Measurements from ENCODE around the gene SUGP1. TPM values are rescaled to one million over a fixed set of nuclear protein-coding genes. Genes with fewer than 3 reads are reported as not detected.
"Not testable (repeated sequence)": the region's sequence is repeated elsewhere in the genome, so short reads cannot be mapped to it uniquely, and the experiment has no call there.

SUGP1 gene
- total and polyA plus RNA-seq, 2 donors from 2014 or later, result 34.7 to 53.1 TPM

- H3K4me1 ChIP-seq (ENCODE audit: control insufficient read depth in 2 of 3, insufficient read depth in 2 of 3, low read depth in 1 of 3, low read length in 3 of 3), result no peaks in the 10 kb centered on the region
- intact Hi-C loops (cut with DNase I), result no loop called here
- no peak overlapping the region for H3K9ac ChIP-seq (ENCODE audit: low read length in 3 of 3)
- H3K27me3 ChIP-seq (ENCODE audit: control insufficient read depth, insufficient read depth, low read length), result no peaks in the 10 kb centered on the region
- H3K9me3 ChIP-seq (ENCODE audit: control insufficient read depth in 2 of 3, insufficient read depth in 1 of 3, low read length in 3 of 3), result peaks cover 0 to 3% (median 0%) of the 10 kb centered on the region in 3 donors
- H3K27ac ChIP-seq (ENCODE audit: low read depth in 2 of 2, low read length in 2 of 2), result no peak overlapping the region
- no peak for TF ChIP-seq CTCF (IDR thresholded peaks at IDR 0.05; ENCODE audit: borderline replicate concordance, extremely low read depth, insufficient read depth)
- H3K4me3 ChIP-seq (ENCODE audit: low read length in 3 of 3), result no peak overlapping the region
- DNase-seq (peak in 3 of 5 donors; percentile 26 to 42 (median 35)), FAIRE-seq (no peak)
- H3K36me3 ChIP-seq (ENCODE audit: control insufficient read depth in 2 of 3, insufficient read depth in 3 of 3, low read length in 3 of 3), result no peaks in the 10 kb centered on the region
These were observed 64.0 kb downstream of the SUGP1 start for GRCh38 chr19:19256072-19256969.

GRCh38 chr19:19253409-19253808 lies 66.9 kb downstream of the SUGP1 start:
- FAIRE-seq; H3K4me3 ChIP-seq (ENCODE audit: low read length in 3 of 3); H3K4me1 ChIP-seq (ENCODE audit: control insufficient read depth in 2 of 3, insufficient read depth in 2 of 3, low read depth in 1 of 3, low read length in 3 of 3); DNase-seq; H3K9me3 ChIP-seq (ENCODE audit: control insufficient read depth in 2 of 3, insufficient read depth in 1 of 3, low read length in 3 of 3); H3K36me3 ChIP-seq (ENCODE audit: control insufficient read depth in 2 of 3, insufficient read depth in 3 of 3, low read length in 3 of 3); H3K27me3 ChIP-seq (ENCODE audit: control insufficient read depth, insufficient read depth, low read length); H3K9ac ChIP-seq (ENCODE audit: low read length in 3 of 3); H3K27ac ChIP-seq (ENCODE audit: low read depth in 2 of 2, low read length in 2 of 2); intact Hi-C loops (cut with DNase I): not testable (repeated sequence)

GRCh38 chr19:19250196-19250801 lies 70.0 kb downstream of the SUGP1 start:
- H3K9ac ChIP-seq (ENCODE audit: low read length in 3 of 3), result no peak overlapping the region
- DNase-seq (no peak), FAIRE-seq (no peak)
- no peak for TF ChIP-seq CTCF (IDR thresholded peaks at IDR 0.05; ENCODE audit: borderline replicate concordance, extremely low read depth, insufficient read depth)
- no peaks in the 10 kb centered on the region for H3K4me1 ChIP-seq (ENCODE audit: control insufficient read depth in 2 of 3, insufficient read depth in 2 of 3, low read depth in 1 of 3, low read length in 3 of 3)
- H3K4me3 ChIP-seq (ENCODE audit: low read length in 3 of 3), result no peak overlapping the region
- intact Hi-C loops (cut with DNase I), result no loop called here
- H3K36me3 ChIP-seq (ENCODE audit: control insufficient read depth in 2 of 3, insufficient read depth in 3 of 3, low read length in 3 of 3), result no peaks in the 10 kb centered on the region
- H3K9me3 ChIP-seq (ENCODE audit: control insufficient read depth in 2 of 3, insufficient read depth in 1 of 3, low read length in 3 of 3), result no peaks in the 10 kb centered on the region
- H3K27me3 ChIP-seq (ENCODE audit: control insufficient read depth, insufficient read depth, low read length), result no peaks in the 10 kb centered on the region
- H3K27ac ChIP-seq (ENCODE audit: low read depth in 2 of 2, low read length in 2 of 2), result no peak overlapping the region

- no peak for TF ChIP-seq CTCF (IDR thresholded peaks at IDR 0.05; ENCODE audit: borderline replicate concordance, extremely low read depth, insufficient read depth)
- Histone ChIP-seq H3K27ac (ENCODE audit: low read depth in 2 of 2, low read length in 2 of 2) (no peak overlapping the region), H3K9ac (ENCODE audit: low read length in 3 of 3) (no peak overlapping the region), H3K4me1 (ENCODE audit: control insufficient read depth in 2 of 3, insufficient read depth in 2 of 3, low read depth in 1 of 3, low read length in 3 of 3) (no peaks in the 10 kb centered on the region), H3K36me3 (ENCODE audit: control insufficient read depth in 2 of 3, insufficient read depth in 3 of 3, low read length in 3 of 3) (no peaks in the 10 kb centered on the region), H3K9me3 (ENCODE audit: control insufficient read depth in 2 of 3, insufficient read depth in 1 of 3, low read length in 3 of 3) (no peaks in the 10 kb centered on the region), H3K4me3 (ENCODE audit: low read length in 3 of 3) (no peak overlapping the region), H3K27me3 (ENCODE audit: control insufficient read depth, insufficient read depth, low read length) (no peaks in the 10 kb centered on the region)
- no peak for DNase-seq
- intact Hi-C loops (cut with DNase I), result no loop called here
- FAIRE-seq, result no peak
These were observed 79.8 kb downstream of the SUGP1 start for GRCh38 chr19:19240476-19240875.

Measured in kidney (tissue), 14 donors.